ENCODE measurements around the gene MUC15. TPM values are rescaled to one million over a fixed set of nuclear protein-coding genes. Genes with fewer than 3 reads are reported as not detected.

Gene MUC15
- total and polyA plus RNA-seq, 2 donors (not counting 3 experiments of a cell fraction or from before 2014, with no cell fraction given) = not detected

DNA sequence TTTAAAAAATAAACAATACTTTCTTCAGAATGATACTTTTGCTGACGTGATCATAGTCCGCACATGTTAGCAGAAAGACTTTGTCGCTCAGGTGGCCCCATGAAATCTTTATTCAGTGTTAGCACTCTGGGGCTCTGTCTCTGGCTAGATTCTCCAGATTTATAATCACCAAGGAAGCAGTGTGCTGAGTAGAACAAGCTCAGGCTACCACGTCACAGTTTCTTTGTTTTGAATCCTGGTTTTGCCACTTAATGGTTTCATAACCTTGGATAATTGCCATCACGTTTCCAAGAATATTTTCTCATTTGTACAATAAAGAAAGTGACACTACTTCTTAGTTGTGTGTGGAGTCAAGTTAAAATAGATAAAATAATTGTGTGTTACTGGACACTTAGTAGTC is 3.9 kb upstream of the MUC15 start:
- no peaks in the 10 kb centered on the region for H4K20me1 ChIP-seq (replicated peaks; ENCODE audit: control insufficient read depth, extremely low read depth, insufficient read depth, low read length)
- H3K9me1 ChIP-seq (replicated peaks; ENCODE audit: control insufficient read depth, extremely low read depth, insufficient read depth, low read length) = no peaks in the 10 kb centered on the region
- FAIRE-seq = no peak
- H3K27ac ChIP-seq (ENCODE audit: insufficient read depth, low read depth, low read length) = no peak overlapping the region
- H3K4me1 ChIP-seq (ENCODE audit: control insufficient read depth, extremely low read depth, insufficient read depth, low read length) = no peaks in the 10 kb centered on the region
- ChIA-PET POLR2A (no interaction called here), CTCF (no interaction called here)
- no peaks in the 10 kb centered on the region for H3K36me3 ChIP-seq (ENCODE audit: control insufficient read depth in 2 of 2, extremely low read depth in 1 of 2, insufficient read depth in 2 of 2, low read length in 2 of 2)
- H3K4me2 ChIP-seq (ENCODE audit: insufficient read depth, low read length) = no peak overlapping the region
- BruUV-seq (replicated peaks) = no TSS peak
- H3K9ac ChIP-seq (replicated peaks; ENCODE audit: extremely low read depth, insufficient read depth, low read length) = no peak overlapping the region
- TF ChIP-seq EZH2 (IDR thresholded peaks at IDR 0.05; ENCODE audit: borderline replicate concordance, low read depth, low read length, severe bottlenecking) = no peak
- no peak for TF ChIP-seq CTCF (IDR thresholded peaks at IDR 0.05; ENCODE audit: extremely low read depth in 1 of 2, insufficient read depth in 1 of 2, low read depth in 1 of 2, low read length in 2 of 2)
- TF ChIP-seq, protein P1, sequence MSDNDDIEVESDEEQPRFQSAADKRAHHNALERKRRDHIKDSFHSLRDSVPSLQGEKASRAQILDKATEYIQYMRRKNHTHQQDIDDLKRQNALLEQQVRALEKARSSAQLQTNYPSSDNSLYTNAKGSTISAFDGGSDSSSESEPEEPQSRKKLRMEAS (IDR thresholded peaks at IDR 0.05; ENCODE audit: insufficient read depth, insufficient read length) = no peak
- TF ChIP-seq GATA2 (IDR thresholded peaks at IDR 0.05; ENCODE audit: insufficient read depth, insufficient read length, low read depth, low read length) = no peak
- no peak for TF ChIP-seq JUN (IDR thresholded peaks at IDR 0.05; ENCODE audit: borderline replicate concordance, insufficient read depth, insufficient read length, low read depth)
- no peak for TF ChIP-seq POLR2A (IDR thresholded peaks at IDR 0.05; ENCODE audit: low read depth, low read length)
- TF ChIP-seq POLR2AphosphoS5 (IDR thresholded peaks at IDR 0.05; ENCODE audit: insufficient read depth, low read depth, low read length) = no peak
- TF ChIP-seq FOS (IDR thresholded peaks at IDR 0.05; ENCODE audit: borderline replicate concordance, insufficient read depth, low read length) = no peak
- no peak for TF ChIP-seq MYC (IDR thresholded peaks at IDR 0.05; ENCODE audit: low read depth, low read length)
- H3K9me3 ChIP-seq (replicated peaks; ENCODE audit: control insufficient read depth, insufficient read depth, low read length) = no peaks in the 10 kb centered on the region
- intact Hi-C loops (cut with micrococcal nuclease) = no loop called here
- H3K4me3 ChIP-seq (replicated peaks in 1 of 3; ENCODE audit: insufficient read depth in 1 of 3, low read depth in 1 of 3, low read length in 3 of 3) = no peak overlapping the region
- no peaks in the 10 kb centered on the region for H3K79me2 ChIP-seq (ENCODE audit: control insufficient read depth, insufficient read depth, low read length)
- H3K27me3 ChIP-seq (ENCODE audit: control insufficient read depth in 2 of 2, insufficient read depth in 2 of 2, low read length in 2 of 2) = no peaks in the 10 kb centered on the region
- DNase-seq (ENCODE audit: low read depth, low spot score) = no peak
- H2AFZ ChIP-seq (ENCODE audit: low read depth, low read length) = no peak overlapping the region
- dilution Hi-C loops (cut with MboI; ENCODE audit: extremely low pct_ligation_motif_present, low sequenced_read_pairs) = no loop called here

All from endothelial cell of umbilical vein (primary cell).